ENCODE data around the gene SERPINA5.

SERPINA5 gene

DNA sequence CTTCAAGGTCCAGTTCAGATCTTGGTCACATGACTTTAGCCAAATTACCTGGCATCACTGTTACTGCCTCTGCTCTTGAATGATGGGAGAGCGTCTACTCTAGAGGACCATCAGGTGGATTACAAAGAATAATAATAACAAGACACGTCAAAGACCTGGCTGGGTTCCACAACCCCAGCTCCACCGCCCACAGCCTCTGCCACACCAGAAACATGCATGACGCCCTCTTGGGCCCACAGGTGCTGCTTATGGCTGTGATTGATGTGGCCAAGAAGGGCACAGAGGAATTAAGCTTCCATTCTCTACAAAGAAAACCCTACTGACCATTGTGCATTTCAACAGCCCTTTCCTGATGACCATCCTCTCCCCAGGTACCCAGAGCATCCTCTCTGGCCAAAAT, 49.2 kb downstream of the SERPINA5 start:
- DNase-seq (ENCODE audit: extremely low read depth, low read depth) = no peak
- no peak for TF ChIP-seq CTCF (IDR thresholded peaks at IDR 0.05; ENCODE audit: low read depth, low read length, missing control alignments)
- H3K4me3 ChIP-seq (replicated peaks; ENCODE audit: low read depth, low read length) = no peak overlapping the region

DNA sequence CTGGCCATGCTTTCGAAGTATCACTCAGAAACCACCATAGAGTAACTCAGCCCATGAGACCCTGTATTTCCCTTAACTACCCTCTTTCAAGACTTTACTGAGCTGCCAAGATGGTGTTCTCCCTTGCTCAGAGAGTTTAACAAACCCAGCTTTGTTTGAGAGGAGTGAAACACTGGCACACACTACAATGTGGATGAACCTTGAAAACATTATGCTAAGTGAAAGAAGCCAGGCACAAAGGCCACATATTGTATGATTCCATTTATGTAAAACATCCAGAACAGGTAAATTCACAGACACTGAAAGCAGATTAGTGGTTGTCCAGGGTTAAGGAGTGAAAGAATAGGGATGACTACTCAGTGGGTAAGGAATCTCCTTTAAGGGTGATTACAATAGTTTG, 49.8 kb downstream of the SERPINA5 start:
- no peak overlapping the region for H3K4me3 ChIP-seq (replicated peaks; ENCODE audit: low read depth, low read length)
- DNase-seq (ENCODE audit: extremely low read depth, low read depth) = no peak
- no peak for TF ChIP-seq CTCF (IDR thresholded peaks at IDR 0.05; ENCODE audit: low read depth, low read length, missing control alignments)

GRCh38 chr14:94631536-94632304, 50.5 kb downstream of the SERPINA5 start:
- TF ChIP-seq CTCF (IDR thresholded peaks at IDR 0.05; ENCODE audit: low read depth, low read length, missing control alignments) = no peak
- H3K4me3 ChIP-seq (replicated peaks; ENCODE audit: low read depth, low read length) = no peak overlapping the region

DNA sequence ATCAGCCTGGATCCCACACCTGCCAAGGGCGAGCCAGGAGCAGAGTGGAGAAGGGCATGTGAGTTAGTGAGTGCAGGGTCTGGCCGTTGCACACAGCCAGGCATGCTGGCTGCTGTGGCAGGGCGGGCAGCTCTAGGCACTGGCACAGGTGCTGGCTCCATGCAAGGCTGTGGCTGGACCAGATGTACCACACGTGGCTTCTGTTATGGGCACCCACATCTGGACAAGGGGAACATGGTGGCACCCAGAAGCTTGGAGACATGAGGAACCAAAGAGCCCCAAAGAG, 51.0 kb downstream of the SERPINA5 start:
- no peak for DNase-seq (ENCODE audit: extremely low read depth, low read depth)
- no peak for TF ChIP-seq CTCF (IDR thresholded peaks at IDR 0.05; ENCODE audit: low read depth, low read length, missing control alignments)
- no peak overlapping the region for H3K4me3 ChIP-seq (replicated peaks; ENCODE audit: low read depth, low read length)

More at GRCh38 chr14:94631536-94632304, 50.5 kb downstream of the SERPINA5 start:
- no peak for DNase-seq (ENCODE audit: extremely low read depth, low read depth)

DNA sequence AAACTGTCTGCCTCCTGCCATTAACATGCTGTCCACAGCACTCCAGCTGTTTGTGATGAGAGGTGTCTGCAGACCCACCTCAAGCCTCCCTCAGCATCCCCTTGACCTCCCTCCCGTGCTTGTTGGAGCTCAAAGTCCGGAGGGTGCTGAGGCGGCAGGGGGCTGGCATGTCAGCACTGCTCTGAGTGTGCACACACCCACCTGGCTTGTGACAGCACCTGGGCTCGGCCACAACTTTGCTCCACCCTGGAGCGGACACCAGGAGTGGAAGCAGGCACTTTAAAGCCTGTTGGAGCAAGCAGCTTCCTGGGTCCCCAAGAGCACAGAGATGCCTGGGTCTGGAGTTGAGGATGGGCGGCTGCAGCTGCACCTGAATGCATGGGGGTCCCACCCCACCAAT, 51.9 kb downstream of the SERPINA5 start:
- DNase-seq (ENCODE audit: extremely low read depth, low read depth) = no peak
- H3K4me3 ChIP-seq (replicated peaks; ENCODE audit: low read depth, low read length) = no peak overlapping the region
- no peak for TF ChIP-seq CTCF (IDR thresholded peaks at IDR 0.05; ENCODE audit: low read depth, low read length, missing control alignments)

- H3K4me3 ChIP-seq (replicated peaks; ENCODE audit: low read depth, low read length) = no peak overlapping the region
- DNase-seq (ENCODE audit: extremely low read depth, low read depth) = no peak
- TF ChIP-seq CTCF (IDR thresholded peaks at IDR 0.05; ENCODE audit: low read depth, low read length, missing control alignments) = no peak
These were observed 53.9 kb downstream of the SERPINA5 start for GRCh38 chr14:94635154-94635553.

All from HFF-Myc (cell line).